SK-N-SH (cell line): ENCODE measurements around the gene SLC8A1. TPM values are rescaled to one million over a fixed set of nuclear protein-coding genes. Genes with fewer than 3 reads are reported as not detected.

ENCODE experiments used
- CTCF ChIA-PET: fragments of 300-600, 350-600 bp; formaldehyde crosslinking; extraction: SDS; loops from one replicate; lab custom pipeline; 2021; lab: Yijun Ruan, JAX
- POLR2A ChIA-PET: fragments of 350-600 bp; sonication (Branson Sonifier 250); formaldehyde crosslinking; extraction: SDS; loops from one replicate; lab custom pipeline; 2020; ENCODE audit warnings: antibody characterized with exemption, inconsistent platforms; lab: Yijun Ruan, JAX
- DNase-seq: peaks from one replicate; pipeline ENCODE4 v3.0.0; 2012
- H2AFZ ChIP-seq: fragments of 200-600 bp; sonication (generic); 2 replicates; pipeline ENCODE4 v1.8.1; 2016; ENCODE audit warnings: antibody characterized with exemption, mild to moderate bottlenecking, low read depth
- H3F3A ChIP-seq: fragments of 200-600 bp; sonication (generic); replicated peaks from 2 replicates; pipeline ENCODE3; 2016; ENCODE audit warnings: antibody characterized with exemption, mild to moderate bottlenecking; ENCODE audit not compliant: insufficient read depth
- H3K27ac ChIP-seq, 2 experiments: fragments of 200-500 bp in 1 of 2; fragments of 200-600 bp in 1 of 2; sonication (Bioruptor generic) in 1 of 2; sonication (generic), shearing (Covaris generic) in 1 of 2; 2 replicates each; pipeline versions ENCODE4 v1.5.1 to v1.6.1; 2014 to 2016; ENCODE audit warnings: low read depth in 2 of 2, inconsistent platforms in 1 of 2, low read length in 1 of 2, mild to moderate bottlenecking in 1 of 2, mixed read lengths in 1 of 2
- H3K27me3 ChIP-seq: fragments of 200-600 bp; sonication (generic), shearing (Covaris generic); 2 replicates; pipeline ENCODE4 v1.6.1; 2016; ENCODE audit warnings: mixed run types; ENCODE audit not compliant: insufficient read depth
- H3K36me3 ChIP-seq, 2 experiments: fragments of 200-500 bp in 1 of 2; fragments of 200-600 bp in 1 of 2; sonication (Bioruptor generic) in 1 of 2; sonication (generic) in 1 of 2; replicated peaks in 1 of 2; 2 replicates each; pipeline versions ENCODE3 to v1.5.1; 2014 to 2016; ENCODE audit warnings: low read length in 1 of 2, mild to moderate bottlenecking in 1 of 2; ENCODE audit not compliant: insufficient read depth in 2 of 2, control insufficient read depth in 1 of 2
- H3K4me1 ChIP-seq, 2 experiments: fragments of 200-500 bp in 1 of 2; fragments of 200-600 bp in 1 of 2; sonication (Bioruptor generic) in 1 of 2; sonication (generic), shearing (Covaris generic) in 1 of 2; 2 replicates each; pipeline versions ENCODE4 v1.5.1 to v1.6.1; 2014 to 2016; ENCODE audit warnings: low read depth in 1 of 2, low read length in 1 of 2, mixed run types in 1 of 2; ENCODE audit not compliant: insufficient read depth in 2 of 2, control insufficient read depth in 1 of 2
- H3K4me2 ChIP-seq: fragments of 200-600 bp; sonication (generic), shearing (Covaris generic); 2 replicates; pipeline ENCODE4 v1.6.1; 2017; ENCODE audit warnings: mixed run types
- H3K4me3 ChIP-seq, 2 experiments: fragments of 200-500 bp in 1 of 2; fragments of 200-600 bp in 1 of 2; sonication (Bioruptor generic) in 1 of 2; sonication (generic), shearing (Covaris generic) in 1 of 2; 2 replicates each; pipeline versions ENCODE4 v1.5.1 to v1.8.1; 2014 to 2016; ENCODE audit warnings: low read depth in 2 of 2, inconsistent platforms in 1 of 2, low read length in 1 of 2, mild to moderate bottlenecking in 1 of 2, mixed read lengths in 1 of 2, moderate library complexity in 1 of 2
- H3K79me2 ChIP-seq: fragments of 200-600 bp; sonication (generic); 2 replicates; pipeline ENCODE4 v1.8.1; 2017; ENCODE audit warnings: mild to moderate bottlenecking; ENCODE audit not compliant: insufficient read depth
- H3K9ac ChIP-seq: fragments of 200-600 bp; sonication (generic); 2 replicates; pipeline ENCODE4 v1.6.1; 2017; ENCODE audit warnings: mixed run types
- H3K9me2 ChIP-seq: fragments of 200-600 bp; sonication (generic); 2 replicates; pipeline ENCODE4 v1.6.1; 2017; ENCODE audit warnings: mixed run types
- H3K9me3 ChIP-seq: fragments of 200-600 bp; sonication (generic); 2 replicates; pipeline ENCODE4 v1.6.1; 2017; ENCODE audit warnings: mixed run types, mild to moderate bottlenecking, moderate library complexity
- H4K20me1 ChIP-seq: fragments of 200-600 bp; sonication (generic); 2 replicates; pipeline ENCODE4 v1.6.1; 2017; ENCODE audit warnings: mild to moderate bottlenecking, mixed run types; ENCODE audit not compliant: insufficient read depth
- ELF1 ChIP-seq: IDR thresholded peaks from 2 replicates; pipeline ENCODE4 v1.4.0; 2012
- EZH2phosphoT487 ChIP-seq: fragments of 200-600 bp; sonication (generic); IDR thresholded peaks from 2 replicates; pipeline ENCODE4 v1.6.1; 2017; ENCODE audit warnings: low read depth, mixed run types, mild to moderate bottlenecking, antibody characterized with exemption, moderate library complexity, borderline replicate concordance
- GATA2 ChIP-seq: sonication (generic); formaldehyde crosslinking; IDR thresholded peaks from 2 replicates; pipeline ENCODE4 v1.5.0; 2020; ENCODE audit warnings: mild to moderate bottlenecking, missing genetic modification reagents
- MAX ChIP-seq: IDR thresholded peaks from 2 replicates; pipeline ENCODE4 v1.4.0; 2012; ENCODE audit warnings: low read depth
- MEF2A ChIP-seq: IDR thresholded peaks from 2 replicates; pipeline ENCODE4 v1.4.0; 2012; ENCODE audit warnings: low read depth, borderline replicate concordance
- MXI1 ChIP-seq: IDR thresholded peaks from 2 replicates; pipeline ENCODE4 v1.6.1; 2012; ENCODE audit warnings: mild to moderate bottlenecking, low read depth, low read length, improper control_type of control experiment
- NFIC ChIP-seq: IDR thresholded peaks from 2 replicates; pipeline ENCODE4 v1.4.0; 2012; ENCODE audit warnings: borderline replicate concordance
- NRF1 ChIP-seq: IDR thresholded peaks from 2 replicates; pipeline ENCODE4 v1.6.1; 2012; ENCODE audit warnings: low read depth, mild to moderate bottlenecking, low read length
- RCOR1 ChIP-seq: fragments of 150-350 bp; IDR thresholded peaks from 2 replicates; pipeline ENCODE4 v1.6.1; 2017; ENCODE audit warnings: antibody characterized with exemption, low read length
- RFX5 ChIP-seq: IDR thresholded peaks from 2 replicates; pipeline ENCODE4 v1.6.1; 2012; ENCODE audit warnings: mild to moderate bottlenecking, improper control_type of control experiment, low read length
- RXRA ChIP-seq: IDR thresholded peaks from 2 replicates; pipeline ENCODE4 v1.4.0; 2012; ENCODE audit warnings: low read depth, mild to moderate bottlenecking, borderline replicate concordance
- SIN3A ChIP-seq: IDR thresholded peaks from 2 replicates; pipeline ENCODE4 v1.6.1; 2012; ENCODE audit warnings: low read depth, mild to moderate bottlenecking, low read length, moderate library complexity, borderline replicate concordance
- TEAD4 ChIP-seq: IDR thresholded peaks from 2 replicates; pipeline ENCODE4 v1.4.0; 2012; ENCODE audit warnings: mild to moderate bottlenecking, borderline replicate concordance; ENCODE audit not compliant: insufficient read depth
- USF1 ChIP-seq: IDR thresholded peaks from 2 replicates; pipeline ENCODE4 v1.4.0; 2012; ENCODE audit warnings: low read depth, borderline replicate concordance
- YY1 ChIP-seq: IDR thresholded peaks from 2 replicates; pipeline ENCODE4 v1.4.0; 2012; ENCODE audit warnings: low read depth, mild to moderate bottlenecking
- WGBS: methylation state at CpG from one replicate; pipeline ENCODE4 v1.1.6; 2017; ENCODE audit warnings: low lambda C conversion rate; 5-methylcytosine and 5-hydroxymethylcytosine counted together
- polyA plus RNA-seq, 3 experiments: library from polyadenylated mRNA; depleted of rRNA; stranded (reverse); fragments of >200 nt; gene quantifications; 2 replicates each; pipeline ENCODE4 v1.2.3, GENCODE V29; 2012
- TF ChIP-seq, protein P1 (sequence below): IDR thresholded peaks from 2 replicates; pipeline ENCODE4 v1.4.0; 2012; ENCODE audit warnings: low read depth, borderline replicate concordance
- TF ChIP-seq, protein P2 (sequence below): fragments of 200-600 bp; sonication (generic); IDR thresholded peaks from 2 replicates; pipeline ENCODE4 v1.6.1; 2017; ENCODE audit warnings: antibody characterized with exemption, mild to moderate bottlenecking, moderate library complexity

Gene SLC8A1
- polyA plus RNA-seq, 1 of the 3 experiments (the other 2 are of a cell fraction): 3.2 TPM

GRCh38 chr2:40228310-40228709 lies 223.6 kb downstream of the SLC8A1 start:
- Histone ChIP-seq H3K4me2 (no peak overlapping the region), H4K20me1 (no peaks in the 10 kb centered on the region), H3K27ac (no peak overlapping the region), H3K9ac (no peak overlapping the region), H3K9me3 (no peaks in the 10 kb centered on the region), H3K9me2 (no peaks in the 10 kb centered on the region), H3K79me2 (no peaks in the 10 kb centered on the region), H2AFZ (no peak overlapping the region), H3K4me3 (no peak overlapping the region), H3F3A (no peaks in the 10 kb centered on the region), H3K4me1 (no peaks in the 10 kb centered on the region; a peak in 2 of 4 replicates), H3K27me3 (no peaks in the 10 kb centered on the region), H3K36me3 (no peaks in the 10 kb centered on the region)
- CTCF ChIA-PET: interaction anchor here (1.7 kb wide), 1 partner anchor 315 kb away, joined by 5 read pairs; no protein-coding TSS in a partner anchor
- 52% methylated on average over 3 of the region's 3 CpGs for WGBS
- TF ChIP-seq GATA2 (CRISPR knock-in tag): no peak
- no peak for DNase-seq
- POLR2A ChIA-PET: no interaction called here

GRCh38 chr2:40227210-40227609 lies 224.7 kb downstream of the SLC8A1 start:
- H3K9me2 ChIP-seq: no peaks in the 10 kb centered on the region
- no peak overlapping the region for H3K27ac ChIP-seq
- H3K4me1 ChIP-seq: no peaks in the 10 kb centered on the region; a peak in 2 of 4 replicates
- no peaks in the 10 kb centered on the region for H3K79me2 ChIP-seq
- no peak overlapping the region for H3K4me3 ChIP-seq
- H3K4me2 ChIP-seq: no peak overlapping the region
- no peak overlapping the region for H3K9ac ChIP-seq
- H3F3A ChIP-seq: no peaks in the 10 kb centered on the region
- no peaks in the 10 kb centered on the region for H3K9me3 ChIP-seq
- no peaks in the 10 kb centered on the region for H3K36me3 ChIP-seq
- no peaks in the 10 kb centered on the region for H3K27me3 ChIP-seq
- H4K20me1 ChIP-seq: no peaks in the 10 kb centered on the region
- ChIA-PET CTCF (no interaction called here), POLR2A (no interaction called here)
- TF ChIP-seq EZH2phosphoT487: no peak
- TF ChIP-seq NFIC: no peak
- no peak for TF ChIP-seq RXRA
- no peak for TF ChIP-seq NRF1
- TF ChIP-seq RFX5: no peak
- no peak for TF ChIP-seq GATA2 (CRISPR knock-in tag)
- TF ChIP-seq TEAD4: no peak
- TF ChIP-seq MEF2A: no peak
- no peak for TF ChIP-seq YY1
- TF ChIP-seq, protein P1, sequence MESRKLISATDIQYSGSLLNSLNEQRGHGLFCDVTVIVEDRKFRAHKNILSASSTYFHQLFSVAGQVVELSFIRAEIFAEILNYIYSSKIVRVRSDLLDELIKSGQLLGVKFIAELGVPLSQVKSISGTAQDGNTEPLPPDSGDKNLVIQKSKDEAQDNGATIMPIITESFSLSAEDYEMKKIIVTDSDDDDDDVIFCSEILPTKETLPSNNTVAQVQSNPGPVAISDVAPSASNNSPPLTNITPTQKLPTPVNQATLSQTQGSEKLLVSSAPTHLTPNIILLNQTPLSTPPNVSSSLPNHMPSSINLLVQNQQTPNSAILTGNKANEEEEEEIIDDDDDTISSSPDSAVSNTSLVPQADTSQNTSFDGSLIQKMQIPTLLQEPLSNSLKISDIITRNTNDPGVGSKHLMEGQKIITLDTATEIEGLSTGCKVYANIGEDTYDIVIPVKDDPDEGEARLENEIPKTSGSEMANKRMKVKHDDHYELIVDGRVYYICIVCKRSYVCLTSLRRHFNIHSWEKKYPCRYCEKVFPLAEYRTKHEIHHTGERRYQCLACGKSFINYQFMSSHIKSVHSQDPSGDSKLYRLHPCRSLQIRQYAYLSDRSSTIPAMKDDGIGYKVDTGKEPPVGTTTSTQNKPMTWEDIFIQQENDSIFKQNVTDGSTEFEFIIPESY: no peak
- TF ChIP-seq RCOR1: no peak
- TF ChIP-seq USF1: no peak
- TF ChIP-seq, protein P2, sequence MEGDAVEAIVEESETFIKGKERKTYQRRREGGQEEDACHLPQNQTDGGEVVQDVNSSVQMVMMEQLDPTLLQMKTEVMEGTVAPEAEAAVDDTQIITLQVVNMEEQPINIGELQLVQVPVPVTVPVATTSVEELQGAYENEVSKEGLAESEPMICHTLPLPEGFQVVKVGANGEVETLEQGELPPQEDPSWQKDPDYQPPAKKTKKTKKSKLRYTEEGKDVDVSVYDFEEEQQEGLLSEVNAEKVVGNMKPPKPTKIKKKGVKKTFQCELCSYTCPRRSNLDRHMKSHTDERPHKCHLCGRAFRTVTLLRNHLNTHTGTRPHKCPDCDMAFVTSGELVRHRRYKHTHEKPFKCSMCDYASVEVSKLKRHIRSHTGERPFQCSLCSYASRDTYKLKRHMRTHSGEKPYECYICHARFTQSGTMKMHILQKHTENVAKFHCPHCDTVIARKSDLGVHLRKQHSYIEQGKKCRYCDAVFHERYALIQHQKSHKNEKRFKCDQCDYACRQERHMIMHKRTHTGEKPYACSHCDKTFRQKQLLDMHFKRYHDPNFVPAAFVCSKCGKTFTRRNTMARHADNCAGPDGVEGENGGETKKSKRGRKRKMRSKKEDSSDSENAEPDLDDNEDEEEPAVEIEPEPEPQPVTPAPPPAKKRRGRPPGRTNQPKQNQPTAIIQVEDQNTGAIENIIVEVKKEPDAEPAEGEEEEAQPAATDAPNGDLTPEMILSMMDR: no peak
- no peak for TF ChIP-seq SIN3A
- TF ChIP-seq MAX: no peak
- no peak for TF ChIP-seq ELF1
- no peak for TF ChIP-seq MXI1
- WGBS: 84% methylated on average over 4 of the region's 4 CpGs
- no peak for DNase-seq
- H2AFZ ChIP-seq: no peak overlapping the region
